HepG2 (cell line): ENCODE measurements around the gene SYT1. TPM values are rescaled to one million over a fixed set of nuclear protein-coding genes. Genes with fewer than 3 reads are reported as not detected.

Experiments
- AHR ChIP-seq: IDR thresholded peaks from 2 replicates; pipeline ENCODE4 v1.6.1; 2018; ENCODE audit warnings: missing genetic modification reagents, missing compliant biosample characterization
- DR1 ChIP-seq: sonication (generic); formaldehyde crosslinking; IDR thresholded peaks from 2 replicates; pipeline ENCODE4 v1.8.0; 2021; ENCODE audit warnings: mild to moderate bottlenecking, missing genetic modification reagents, inconsistent platforms
- ERF ChIP-seq: IDR thresholded peaks from 2 replicates; pipeline ENCODE4 v1.6.1; 2018; ENCODE audit warnings: missing biosample characterization, missing genetic modification reagents
- RAD21 ChIP-seq: fragments of 450-650 bp; formaldehyde crosslinking; IDR thresholded peaks from 2 replicates; pipeline ENCODE4 v1.5.0; 2020; ENCODE audit warnings: mild to moderate bottlenecking
- ZFP36L1 ChIP-seq: sonication (generic); formaldehyde crosslinking; IDR thresholded peaks from 2 replicates; pipeline ENCODE4 v1.8.0; 2022; ENCODE audit warnings: mild to moderate bottlenecking, missing genetic modification reagents, moderate library complexity
- ZNF484 ChIP-seq: sonication (generic); formaldehyde crosslinking; IDR thresholded peaks from 2 replicates; pipeline ENCODE4 v1.5.1; 2020; ENCODE audit warnings: mild to moderate bottlenecking, low read depth, missing genetic modification reagents, borderline replicate concordance
- polyA plus RNA-seq, 8 experiments: library from polyadenylated mRNA; depleted of rRNA in 3 of 8; stranded (reverse) in 7 of 8; unstranded in 1 of 8; fragments of >200 nt; fragmentation: Illumina TruSeq in 4 of 8; extraction: Trizol in 4 of 8; gene quantifications; 2 replicates each; pipeline versions ENCODE4 v1.2.1 to v1.2.3, GENCODE V29; 2011 to 2016; ENCODE audit warnings: low read depth in 4 of 8, missing spikeins in 1 of 8, mixed read lengths in 1 of 8; ENCODE audit not compliant: insufficient read depth in 1 of 8
- total RNA-seq, 5 experiments: library from RNA; depleted of rRNA; stranded (reverse); fragments of >200 nt; fragmentation: Illumina TruSeq; extraction: Trizol; gene quantifications; 2 replicates each; pipeline ENCODE4 v1.2.3, GENCODE V29; 2016; ENCODE audit warnings: low read depth in 1 of 5
- TF ChIP-seq, protein P1 (sequence below): IDR thresholded peaks from 2 replicates; pipeline ENCODE4 v1.6.1; 2012; ENCODE audit warnings: low read depth, low read length, improper control_type of control experiment
- TF ChIP-seq, protein P2 (sequence below): IDR thresholded peaks from 2 replicates; pipeline ENCODE4 v1.6.1; 2016; ENCODE audit warnings: low read depth
- TF ChIP-seq, protein P3 (sequence below): sonication (generic); formaldehyde crosslinking; IDR thresholded peaks from 2 replicates; pipeline ENCODE4 v1.5.1; 2020; ENCODE audit warnings: mild to moderate bottlenecking, missing genetic modification reagents, moderate library complexity
- TF ChIP-seq, protein P4 (sequence below): sonication (generic); formaldehyde crosslinking; IDR thresholded peaks from 2 replicates; pipeline ENCODE4 v1.5.0; 2020; ENCODE audit warnings: mild to moderate bottlenecking, missing genetic modification reagents, moderate library complexity

SYT1 gene
- total and polyA plus RNA-seq, 2 of the 13 experiments (the other 11 are each of a cell fraction or from before 2014, with no cell fraction given) = not detected

DNA sequence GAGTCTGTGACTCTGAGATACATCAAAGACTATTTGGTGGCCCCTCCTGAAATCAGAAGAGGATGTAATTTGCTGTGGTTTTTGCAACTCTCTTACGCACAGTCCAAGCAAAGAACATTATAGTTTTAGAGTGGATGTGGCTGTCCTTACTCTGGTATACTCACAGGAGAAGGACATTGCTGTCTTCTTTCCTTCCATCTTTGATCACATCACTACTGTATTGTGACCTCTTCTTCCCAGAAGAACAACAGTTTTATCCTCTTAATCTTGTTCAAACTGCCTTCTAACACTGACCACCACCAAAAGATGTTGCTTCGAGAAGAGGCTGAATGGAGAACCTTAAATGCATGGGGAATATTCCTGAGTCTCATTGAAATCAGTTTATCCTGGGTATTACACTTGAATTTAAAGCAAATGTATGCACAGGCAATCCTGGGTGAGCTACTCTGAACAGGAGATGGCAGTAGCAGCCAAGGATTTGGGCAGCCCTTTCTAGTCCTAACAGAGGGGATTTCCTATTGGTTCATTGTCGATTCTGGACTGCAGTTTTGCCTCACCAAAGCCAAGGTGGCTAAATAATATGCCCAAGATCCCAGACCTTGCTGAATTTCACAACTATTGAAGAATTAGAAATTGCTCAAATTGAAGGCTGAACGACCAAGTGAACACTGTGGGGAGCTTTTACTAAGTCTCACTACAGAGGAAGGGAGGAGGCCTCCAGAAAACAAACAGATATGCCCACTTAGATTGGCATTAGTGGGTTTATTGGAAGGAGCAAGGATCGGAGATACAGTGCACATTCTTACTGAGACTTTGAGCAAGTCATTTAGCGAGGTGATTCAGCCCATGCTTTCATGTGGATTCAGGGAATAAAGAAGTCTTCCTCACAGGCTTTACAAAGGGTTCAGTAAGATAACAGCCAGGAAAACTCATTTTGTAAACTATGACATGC lies 543.4 kb downstream of the SYT1 start (continued):
- TF ChIP-seq, protein P1, sequence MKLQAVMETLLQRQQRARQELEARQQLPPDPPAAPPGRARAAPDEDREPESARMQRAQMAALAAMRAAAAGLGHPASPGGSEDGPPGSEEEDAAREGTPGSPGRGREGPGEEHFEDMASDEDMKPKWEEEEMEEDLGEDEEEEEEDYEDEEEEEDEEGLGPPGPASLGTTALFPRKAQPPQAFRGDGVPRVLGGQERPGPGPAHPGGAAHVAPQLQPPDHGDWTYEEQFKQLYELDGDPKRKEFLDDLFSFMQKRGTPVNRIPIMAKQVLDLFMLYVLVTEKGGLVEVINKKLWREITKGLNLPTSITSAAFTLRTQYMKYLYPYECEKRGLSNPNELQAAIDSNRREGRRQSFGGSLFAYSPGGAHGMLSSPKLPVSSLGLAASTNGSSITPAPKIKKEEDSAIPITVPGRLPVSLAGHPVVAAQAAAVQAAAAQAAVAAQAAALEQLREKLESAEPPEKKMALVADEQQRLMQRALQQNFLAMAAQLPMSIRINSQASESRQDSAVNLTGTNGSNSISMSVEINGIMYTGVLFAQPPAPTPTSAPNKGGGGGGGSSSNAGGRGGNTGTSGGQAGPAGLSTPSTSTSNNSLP = peak; percentile 79
- TF ChIP-seq DR1 (no peak), RAD21 (CRISPR knock-in tag) (peak; percentile 81), ERF (CRISPR knock-in tag) (0 out of 2 replicates have a peak, but pooled peaks have one; percentile 44), ZNF484 (CRISPR knock-in tag) (no peak), AHR (CRISPR knock-in tag) (no peak), ZFP36L1 (0 out of 2 replicates have a peak, but pooled peaks have one; percentile 38)
- TF ChIP-seq, protein P2, sequence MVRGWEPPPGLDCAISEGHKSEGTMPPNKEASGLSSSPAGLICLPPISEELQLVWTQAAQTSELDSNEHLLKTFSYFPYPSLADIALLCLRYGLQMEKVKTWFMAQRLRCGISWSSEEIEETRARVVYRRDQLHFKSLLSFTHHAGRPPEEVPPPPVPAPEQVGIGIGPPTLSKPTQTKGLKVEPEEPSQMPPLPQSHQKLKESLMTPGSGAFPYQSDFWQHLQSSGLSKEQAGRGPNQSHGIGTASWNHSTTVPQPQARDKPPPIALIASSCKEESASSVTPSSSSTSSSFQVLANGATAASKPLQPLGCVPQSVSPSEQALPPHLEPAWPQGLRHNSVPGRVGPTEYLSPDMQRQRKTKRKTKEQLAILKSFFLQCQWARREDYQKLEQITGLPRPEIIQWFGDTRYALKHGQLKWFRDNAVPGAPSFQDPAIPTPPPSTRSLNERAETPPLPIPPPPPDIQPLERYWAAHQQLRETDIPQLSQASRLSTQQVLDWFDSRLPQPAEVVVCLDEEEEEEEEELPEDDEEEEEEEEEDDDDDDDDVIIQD = 0 out of 2 replicates have a peak, but pooled peaks have one; percentile 45
- TF ChIP-seq, protein P3, sequence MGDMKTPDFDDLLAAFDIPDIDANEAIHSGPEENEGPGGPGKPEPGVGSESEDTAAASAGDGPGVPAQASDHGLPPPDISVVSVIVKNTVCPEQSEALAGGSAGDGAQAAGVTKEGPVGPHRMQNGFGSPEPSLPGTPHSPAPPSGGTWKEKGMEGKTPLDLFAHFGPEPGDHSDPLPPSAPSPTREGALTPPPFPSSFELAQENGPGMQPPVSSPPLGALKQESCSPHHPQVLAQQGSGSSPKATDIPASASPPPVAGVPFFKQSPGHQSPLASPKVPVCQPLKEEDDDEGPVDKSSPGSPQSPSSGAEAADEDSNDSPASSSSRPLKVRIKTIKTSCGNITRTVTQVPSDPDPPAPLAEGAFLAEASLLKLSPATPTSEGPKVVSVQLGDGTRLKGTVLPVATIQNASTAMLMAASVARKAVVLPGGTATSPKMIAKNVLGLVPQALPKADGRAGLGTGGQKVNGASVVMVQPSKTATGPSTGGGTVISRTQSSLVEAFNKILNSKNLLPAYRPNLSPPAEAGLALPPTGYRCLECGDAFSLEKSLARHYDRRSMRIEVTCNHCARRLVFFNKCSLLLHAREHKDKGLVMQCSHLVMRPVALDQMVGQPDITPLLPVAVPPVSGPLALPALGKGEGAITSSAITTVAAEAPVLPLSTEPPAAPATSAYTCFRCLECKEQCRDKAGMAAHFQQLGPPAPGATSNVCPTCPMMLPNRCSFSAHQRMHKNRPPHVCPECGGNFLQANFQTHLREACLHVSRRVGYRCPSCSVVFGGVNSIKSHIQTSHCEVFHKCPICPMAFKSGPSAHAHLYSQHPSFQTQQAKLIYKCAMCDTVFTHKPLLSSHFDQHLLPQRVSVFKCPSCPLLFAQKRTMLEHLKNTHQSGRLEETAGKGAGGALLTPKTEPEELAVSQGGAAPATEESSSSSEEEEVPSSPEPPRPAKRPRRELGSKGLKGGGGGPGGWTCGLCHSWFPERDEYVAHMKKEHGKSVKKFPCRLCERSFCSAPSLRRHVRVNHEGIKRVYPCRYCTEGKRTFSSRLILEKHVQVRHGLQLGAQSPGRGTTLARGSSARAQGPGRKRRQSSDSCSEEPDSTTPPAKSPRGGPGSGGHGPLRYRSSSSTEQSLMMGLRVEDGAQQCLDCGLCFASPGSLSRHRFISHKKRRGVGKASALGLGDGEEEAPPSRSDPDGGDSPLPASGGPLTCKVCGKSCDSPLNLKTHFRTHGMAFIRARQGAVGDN (CRISPR knock-in tag) = no peak
- TF ChIP-seq, protein P4, sequence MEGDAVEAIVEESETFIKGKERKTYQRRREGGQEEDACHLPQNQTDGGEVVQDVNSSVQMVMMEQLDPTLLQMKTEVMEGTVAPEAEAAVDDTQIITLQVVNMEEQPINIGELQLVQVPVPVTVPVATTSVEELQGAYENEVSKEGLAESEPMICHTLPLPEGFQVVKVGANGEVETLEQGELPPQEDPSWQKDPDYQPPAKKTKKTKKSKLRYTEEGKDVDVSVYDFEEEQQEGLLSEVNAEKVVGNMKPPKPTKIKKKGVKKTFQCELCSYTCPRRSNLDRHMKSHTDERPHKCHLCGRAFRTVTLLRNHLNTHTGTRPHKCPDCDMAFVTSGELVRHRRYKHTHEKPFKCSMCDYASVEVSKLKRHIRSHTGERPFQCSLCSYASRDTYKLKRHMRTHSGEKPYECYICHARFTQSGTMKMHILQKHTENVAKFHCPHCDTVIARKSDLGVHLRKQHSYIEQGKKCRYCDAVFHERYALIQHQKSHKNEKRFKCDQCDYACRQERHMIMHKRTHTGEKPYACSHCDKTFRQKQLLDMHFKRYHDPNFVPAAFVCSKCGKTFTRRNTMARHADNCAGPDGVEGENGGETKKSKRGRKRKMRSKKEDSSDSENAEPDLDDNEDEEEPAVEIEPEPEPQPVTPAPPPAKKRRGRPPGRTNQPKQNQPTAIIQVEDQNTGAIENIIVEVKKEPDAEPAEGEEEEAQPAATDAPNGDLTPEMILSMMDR (CRISPR knock-in tag) = peak; percentile 89
